IMR-90 (cell line): Measurements from ENCODE around the gene PDE11A.

Experiments used
- BHLHE40 ChIP-seq: fragments of 150-350 bp; IDR thresholded peaks from 2 replicates; pipeline ENCODE4 v1.6.1; 2016; ENCODE audit warnings: mild to moderate bottlenecking, low read depth, low read length
- CHD1 ChIP-seq: IDR thresholded peaks from 2 replicates; pipeline ENCODE4 v1.6.1; 2012; ENCODE audit warnings: low read depth, low read length, improper control_type of control experiment
- MAFK ChIP-seq: IDR thresholded peaks from 2 replicates; pipeline ENCODE4 v1.6.1; 2012; ENCODE audit warnings: low read depth, low read length, improper control_type of control experiment
- MAZ ChIP-seq: IDR thresholded peaks from 2 replicates; pipeline ENCODE4 v1.6.1; 2012; ENCODE audit warnings: low read depth, mild to moderate bottlenecking, low read length, improper control_type of control experiment, moderate library complexity, borderline replicate concordance
- MXI1 ChIP-seq: IDR thresholded peaks from 2 replicates; pipeline ENCODE4 v1.6.1; 2012; ENCODE audit warnings: low read depth, mild to moderate bottlenecking, low read length, moderate library complexity, borderline replicate concordance
- POLR2A ChIP-seq: IDR thresholded peaks from 2 replicates; pipeline ENCODE4 v1.6.1; 2012; ENCODE audit warnings: mild to moderate bottlenecking, low read depth, low read length
- RAD21 ChIP-seq: IDR thresholded peaks from 2 replicates; pipeline ENCODE4 v1.6.1; 2012; ENCODE audit warnings: low read length, improper control_type of control experiment
- RFX5 ChIP-seq: IDR thresholded peaks from 2 replicates; pipeline ENCODE4 v1.8.0; 2012; ENCODE audit warnings: low read depth, mild to moderate bottlenecking, low read length, moderate library complexity
- SMC3 ChIP-seq: fragments of 150-350 bp; IDR thresholded peaks from 2 replicates; pipeline ENCODE4 v1.6.1; 2016; ENCODE audit warnings: low read depth, mild to moderate bottlenecking, antibody characterized with exemption, low read length, moderate library complexity
- TF ChIP-seq, protein P1 (sequence below): fragments of 150-350 bp; IDR thresholded peaks from 2 replicates; pipeline ENCODE4 v1.6.1; 2016; ENCODE audit warnings: low read depth, mild to moderate bottlenecking, low read length, moderate library complexity, borderline replicate concordance
- TF ChIP-seq, protein P2 (sequence below): conservative IDR thresholded peaks from 2 replicates; pipeline ENCODE4 v1.5.1; 2012; ENCODE audit warnings: mild to moderate bottlenecking, low read depth, low read length, improper control_type of control experiment
- TF ChIP-seq, protein P3 (sequence below): fragments of 150-350 bp; IDR thresholded peaks from 2 replicates; pipeline ENCODE4 v1.6.1; 2017; ENCODE audit warnings: mild to moderate bottlenecking, antibody characterized with exemption, low read length, low read depth

DNA sequence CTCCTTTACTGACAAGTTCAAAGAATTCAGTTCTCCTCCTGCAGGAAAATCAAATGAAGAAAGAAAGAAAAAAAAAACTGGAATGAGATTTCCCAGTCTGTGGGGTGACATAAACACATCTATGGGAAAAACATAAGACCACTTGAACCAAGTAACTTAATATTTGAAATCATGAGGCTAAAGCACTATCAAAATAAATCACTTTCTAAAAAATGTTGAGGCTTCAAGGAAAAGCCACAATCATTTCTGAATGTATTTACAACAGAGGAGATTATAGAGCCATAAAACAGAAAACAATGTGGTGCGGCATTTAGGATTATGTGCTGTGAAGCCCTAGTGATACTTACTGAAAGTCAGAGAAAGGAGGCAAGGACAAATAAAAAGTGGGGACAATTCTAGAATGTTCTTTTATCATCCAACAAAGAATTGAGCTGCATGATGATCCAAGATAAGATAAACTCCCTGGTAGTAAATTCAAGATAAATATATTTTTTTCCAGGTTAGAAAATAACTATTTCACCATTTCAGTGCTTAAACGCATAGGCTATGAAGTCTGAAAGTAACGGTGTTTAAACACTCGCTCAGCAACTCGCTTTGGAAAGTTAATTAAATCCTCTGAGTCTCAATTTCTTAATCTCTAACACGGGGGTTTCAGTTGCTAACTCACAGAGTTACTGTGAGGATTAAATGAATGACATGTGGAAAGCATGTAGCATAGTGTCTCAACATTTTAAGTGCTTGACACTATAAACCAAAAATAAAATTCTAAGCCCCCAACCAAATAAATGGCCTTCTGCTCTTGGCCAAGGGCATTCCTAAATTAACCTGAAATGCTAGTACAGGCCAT, 391.5 kb downstream of the PDE11A start:
- TF ChIP-seq CHD1 (no peak), RAD21 (no peak), RFX5 (no peak), BHLHE40 (no peak), SMC3 (no peak), POLR2A (no peak), MXI1 (no peak), MAZ (no peak), MAFK (no peak)
- TF ChIP-seq, protein P1, sequence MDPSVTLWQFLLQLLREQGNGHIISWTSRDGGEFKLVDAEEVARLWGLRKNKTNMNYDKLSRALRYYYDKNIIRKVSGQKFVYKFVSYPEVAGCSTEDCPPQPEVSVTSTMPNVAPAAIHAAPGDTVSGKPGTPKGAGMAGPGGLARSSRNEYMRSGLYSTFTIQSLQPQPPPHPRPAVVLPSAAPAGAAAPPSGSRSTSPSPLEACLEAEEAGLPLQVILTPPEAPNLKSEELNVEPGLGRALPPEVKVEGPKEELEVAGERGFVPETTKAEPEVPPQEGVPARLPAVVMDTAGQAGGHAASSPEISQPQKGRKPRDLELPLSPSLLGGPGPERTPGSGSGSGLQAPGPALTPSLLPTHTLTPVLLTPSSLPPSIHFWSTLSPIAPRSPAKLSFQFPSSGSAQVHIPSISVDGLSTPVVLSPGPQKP, result no peak
- TF ChIP-seq, protein P2, sequence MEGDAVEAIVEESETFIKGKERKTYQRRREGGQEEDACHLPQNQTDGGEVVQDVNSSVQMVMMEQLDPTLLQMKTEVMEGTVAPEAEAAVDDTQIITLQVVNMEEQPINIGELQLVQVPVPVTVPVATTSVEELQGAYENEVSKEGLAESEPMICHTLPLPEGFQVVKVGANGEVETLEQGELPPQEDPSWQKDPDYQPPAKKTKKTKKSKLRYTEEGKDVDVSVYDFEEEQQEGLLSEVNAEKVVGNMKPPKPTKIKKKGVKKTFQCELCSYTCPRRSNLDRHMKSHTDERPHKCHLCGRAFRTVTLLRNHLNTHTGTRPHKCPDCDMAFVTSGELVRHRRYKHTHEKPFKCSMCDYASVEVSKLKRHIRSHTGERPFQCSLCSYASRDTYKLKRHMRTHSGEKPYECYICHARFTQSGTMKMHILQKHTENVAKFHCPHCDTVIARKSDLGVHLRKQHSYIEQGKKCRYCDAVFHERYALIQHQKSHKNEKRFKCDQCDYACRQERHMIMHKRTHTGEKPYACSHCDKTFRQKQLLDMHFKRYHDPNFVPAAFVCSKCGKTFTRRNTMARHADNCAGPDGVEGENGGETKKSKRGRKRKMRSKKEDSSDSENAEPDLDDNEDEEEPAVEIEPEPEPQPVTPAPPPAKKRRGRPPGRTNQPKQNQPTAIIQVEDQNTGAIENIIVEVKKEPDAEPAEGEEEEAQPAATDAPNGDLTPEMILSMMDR, result no peak
- TF ChIP-seq, protein P3, sequence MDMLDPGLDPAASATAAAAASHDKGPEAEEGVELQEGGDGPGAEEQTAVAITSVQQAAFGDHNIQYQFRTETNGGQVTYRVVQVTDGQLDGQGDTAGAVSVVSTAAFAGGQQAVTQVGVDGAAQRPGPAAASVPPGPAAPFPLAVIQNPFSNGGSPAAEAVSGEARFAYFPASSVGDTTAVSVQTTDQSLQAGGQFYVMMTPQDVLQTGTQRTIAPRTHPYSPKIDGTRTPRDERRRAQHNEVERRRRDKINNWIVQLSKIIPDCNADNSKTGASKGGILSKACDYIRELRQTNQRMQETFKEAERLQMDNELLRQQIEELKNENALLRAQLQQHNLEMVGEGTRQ, result no peak
